AG20443 (cell line): Measurements from ENCODE around the gene MAGI1.

ENCODE experiments used
- DNase-seq: peaks from one replicate; pipeline ENCODE4 v3.0.0; 2012; ENCODE audit warnings: low spot score, mixed read lengths

MAGI1 gene

GRCh38 chr3:65412588-65412987 lies 626.1 kb downstream of the MAGI1 start:
- no peak for DNase-seq

- no peak for DNase-seq
These were observed 627.4 kb downstream of the MAGI1 start for GRCh38 chr3:65411367-65411766.

- no peak for DNase-seq
These were observed 629.5 kb downstream of the MAGI1 start for GRCh38 chr3:65409176-65409569.

GRCh38 chr3:65408531-65409175 lies 630.1 kb downstream of the MAGI1 start:
- DNase-seq: no peak

- peak; percentile 17 for DNase-seq
These were observed 632.2 kb downstream of the MAGI1 start for GRCh38 chr3:65406470-65406869.

- DNase-seq: peak; percentile 93
These were observed 636.1 kb downstream of the MAGI1 start for GRCh38 chr3:65402597-65402996.

GRCh38 chr3:65401359-65402305 lies 637.1 kb downstream of the MAGI1 start:
- no peak for DNase-seq

- DNase-seq: no peak
These were observed 637.8 kb downstream of the MAGI1 start for GRCh38 chr3:65400899-65401298.

GRCh38 chr3:65398953-65399352 lies 639.8 kb downstream of the MAGI1 start:
- DNase-seq: no peak

GRCh38 chr3:65396078-65396477 lies 642.6 kb downstream of the MAGI1 start:
- DNase-seq: no peak

- no peak for DNase-seq
These were observed 647.6 kb downstream of the MAGI1 start for GRCh38 chr3:65391068-65391467.

- DNase-seq: no peak
These were observed 652.9 kb downstream of the MAGI1 start for GRCh38 chr3:65385805-65386204.

- no peak for DNase-seq
These were observed 657.2 kb downstream of the MAGI1 start for GRCh38 chr3:65381496-65382010.

- DNase-seq: no peak
These were observed 659.5 kb downstream of the MAGI1 start for GRCh38 chr3:65379223-65379622.

GRCh38 chr3:65377637-65378036 lies 661.1 kb downstream of the MAGI1 start:
- no peak for DNase-seq

- no peak for DNase-seq
These were observed 662.3 kb downstream of the MAGI1 start for GRCh38 chr3:65376426-65376825.

GRCh38 chr3:65371053-65371452 lies 667.7 kb downstream of the MAGI1 start:
- no peak for DNase-seq

- no peak for DNase-seq
These were observed 669.9 kb downstream of the MAGI1 start for GRCh38 chr3:65368866-65369265.

- DNase-seq: no peak
These were observed 676.0 kb downstream of the MAGI1 start for GRCh38 chr3:65362688-65363087.

- no peak for DNase-seq
These were observed 677.3 kb downstream of the MAGI1 start for GRCh38 chr3:65361448-65361847.

GRCh38 chr3:65356331-65357248 lies 682.1 kb downstream of the MAGI1 start:
- peak; percentile 51 for DNase-seq

GRCh38 chr3:65354880-65355279 lies 683.8 kb downstream of the MAGI1 start:
- DNase-seq: no peak
